Epithelial cell of proximal tubule (primary cell): Measurements from ENCODE around the gene SYT12. TPM values are rescaled to one million over a fixed set of nuclear protein-coding genes. Genes with fewer than 3 reads are reported as not detected.

Experiments
- DNase-seq: peaks from one replicate; pipeline ENCODE4 v3.0.0-alpha.2; 2011; ENCODE audit warnings: low read depth
- H3K4me3 ChIP-seq: 2 replicates; pipeline ENCODE4 v1.5.1; 2011; ENCODE audit warnings: low read depth, mild to moderate bottlenecking, low read length
- CTCF ChIP-seq: conservative IDR thresholded peaks from 2 replicates; pipeline ENCODE4 v1.5.1; 2012; ENCODE audit warnings: low read depth, mild to moderate bottlenecking, low read length
- total RNA-seq: library from RNA; depleted of rRNA; stranded (reverse); fragments of >200 nt; gene quantifications from 2 replicates; pipeline ENCODE4 v1.2.3, GENCODE V29; 2015

Gene SYT12
- total RNA-seq, 1 donor from 2014 or later = 0.58 TPM

- TF ChIP-seq CTCF = no peak
- no peak for DNase-seq
- no peak overlapping the region for H3K4me3 ChIP-seq
Observed at GRCh38 chr11:67082071-67082791, 59.3 kb downstream of the SYT12 start.

GRCh38 chr11:67083786-67084366 lies 60.9 kb downstream of the SYT12 start:
- DNase-seq = no peak
- H3K4me3 ChIP-seq = no peak overlapping the region
- no peak for TF ChIP-seq CTCF

GRCh38 chr11:67085617-67086016 lies 62.7 kb downstream of the SYT12 start:
- DNase-seq = no peak
- TF ChIP-seq CTCF = no peak
- no peak overlapping the region for H3K4me3 ChIP-seq

GRCh38 chr11:67090717-67091116 lies 67.8 kb downstream of the SYT12 start:
- no peak for DNase-seq
- no peak overlapping the region for H3K4me3 ChIP-seq
- no peak for TF ChIP-seq CTCF

GRCh38 chr11:67095214-67095507 lies 72.2 kb downstream of the SYT12 start:
- TF ChIP-seq CTCF = no peak
- H3K4me3 ChIP-seq = no peak overlapping the region
- no peak for DNase-seq

- H3K4me3 ChIP-seq = no peak overlapping the region
- no peak for DNase-seq
- no peak for TF ChIP-seq CTCF
Observed at GRCh38 chr11:67098799-67099429, 76.0 kb downstream of the SYT12 start.
